Calu3 (cell line): Measurements from ENCODE around the gene CHST1. TPM values are rescaled to one million over a fixed set of nuclear protein-coding genes. Genes with fewer than 3 reads are reported as not detected.

Experiments
- BruUV-seq: library from RNA; stranded (reverse); fragments of 400-500 nt; replicated peaks from 2 replicates; lab custom pipeline; 2021; lab: Mats Ljungman, UMichigan
- CTCF ChIA-PET: fragments of 300-600 bp; sonication (Branson Sonifier 250); formaldehyde crosslinking; loops from one replicate; lab custom pipeline; 2022; ENCODE audit warnings: antibody characterized with exemption; lab: Charles Lee
- DNase-seq: peaks from one replicate; pipeline ENCODE4 v3.0.0; 2022
- H3K27ac Mint-ChIP-seq: one replicate; pipeline ENCODE4 v1.8.0; 2022; ENCODE audit warnings: mixed read lengths; ENCODE audit not compliant: unreplicated experiment
- H3K27me3 Mint-ChIP-seq: one replicate; pipeline ENCODE4 v1.8.0; 2022; ENCODE audit warnings: mixed read lengths; ENCODE audit not compliant: unreplicated experiment
- H3K36me3 Mint-ChIP-seq: one replicate; pipeline ENCODE4 v1.8.0; 2022; ENCODE audit warnings: mild to moderate bottlenecking, moderate library complexity, mixed read lengths; ENCODE audit not compliant: insufficient read depth, unreplicated experiment
- H3K4me1 Mint-ChIP-seq: one replicate; pipeline ENCODE4 v1.8.0; 2022; ENCODE audit warnings: mild to moderate bottlenecking, low read depth, mixed read lengths; ENCODE audit not compliant: unreplicated experiment
- H3K4me3 Mint-ChIP-seq: one replicate; pipeline ENCODE4 v1.8.0; 2022; ENCODE audit warnings: mild to moderate bottlenecking, low read depth, moderate library complexity, mixed read lengths; ENCODE audit not compliant: unreplicated experiment
- H3K9me3 Mint-ChIP-seq: one replicate; pipeline ENCODE4 v1.8.0; 2022; ENCODE audit warnings: low read depth, mixed read lengths; ENCODE audit not compliant: unreplicated experiment
- CTCF ChIP-seq: fragments of 200-600 bp; IDR thresholded peaks from one replicate; pipeline ENCODE4 v1.8.0; 2022; ENCODE audit warnings: antibody characterized with exemption; ENCODE audit not compliant: unreplicated experiment
- intact Hi-C: fragments of 100-400 bp; cut with micrococcal nuclease; formaldehyde crosslinking; loops from one replicate; pipeline ENCODE4 v1.10.0; 2022; ENCODE audit not compliant: unreplicated experiment
- total RNA-seq: library from RNA; stranded (reverse); gene quantifications from 2 replicates; pipeline ENCODE4 v1.2.3, GENCODE V29; 2022

CHST1 gene
- total RNA-seq, 1 experiment from 2014 or later = not detected

GRCh38 chr11:45677770-45678512, 12.5 kb upstream of the CHST1 start:
- no peak for TF ChIP-seq CTCF
- CTCF ChIA-PET = no interaction called here
- Mint-ChIP-seq H3K4me3 (no peak overlapping the region), H3K27me3 (peaks cover 73% of the 10 kb centered on the region), H3K36me3 (no peaks in the 10 kb centered on the region), H3K9me3 (no peaks in the 10 kb centered on the region), H3K4me1 (no peaks in the 10 kb centered on the region), H3K27ac (no peak overlapping the region)
- intact Hi-C loops = no loop called here
- DNase-seq = no peak
- BruUV-seq = no TSS peak

DNA sequence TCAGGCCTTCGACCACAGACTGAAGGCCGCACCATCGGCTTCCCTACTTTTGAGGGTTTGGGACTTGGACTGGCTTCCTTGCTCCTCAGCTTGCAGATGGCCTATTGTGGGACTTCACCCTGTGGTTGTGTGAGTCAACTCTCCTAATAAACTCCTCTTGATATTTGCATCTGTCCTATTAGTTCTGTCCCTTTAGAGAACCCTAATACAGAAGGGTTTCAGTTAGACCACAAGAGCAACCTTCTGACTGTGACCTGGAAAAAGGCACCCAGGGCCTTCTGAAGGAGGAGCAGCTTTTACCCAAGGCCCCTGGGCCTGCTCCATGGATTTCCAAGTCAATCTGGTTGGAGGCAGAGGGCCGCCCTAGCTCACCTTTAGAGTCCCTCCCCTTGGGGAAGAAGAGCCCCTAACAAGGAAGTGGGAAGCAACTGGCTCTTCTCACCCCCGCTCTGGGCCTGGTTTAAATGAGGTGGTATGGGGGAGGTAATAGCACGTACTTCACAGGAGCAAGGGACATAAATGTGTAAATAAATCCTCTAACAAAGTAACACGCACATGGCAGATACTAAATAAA, 11.2 kb upstream of the CHST1 start:
- BruUV-seq = no TSS peak
- Mint-ChIP-seq H3K4me3 (no peak overlapping the region), H3K36me3 (peaks cover 5% of the 10 kb centered on the region), H3K27ac (no peak overlapping the region), H3K4me1 (peaks cover 8% of the 10 kb centered on the region), H3K27me3 (peaks cover 60% of the 10 kb centered on the region), H3K9me3 (no peaks in the 10 kb centered on the region)
- CTCF ChIA-PET = no interaction called here
- intact Hi-C loops = no loop called here
- no peak for TF ChIP-seq CTCF
- DNase-seq = no peak

DNA sequence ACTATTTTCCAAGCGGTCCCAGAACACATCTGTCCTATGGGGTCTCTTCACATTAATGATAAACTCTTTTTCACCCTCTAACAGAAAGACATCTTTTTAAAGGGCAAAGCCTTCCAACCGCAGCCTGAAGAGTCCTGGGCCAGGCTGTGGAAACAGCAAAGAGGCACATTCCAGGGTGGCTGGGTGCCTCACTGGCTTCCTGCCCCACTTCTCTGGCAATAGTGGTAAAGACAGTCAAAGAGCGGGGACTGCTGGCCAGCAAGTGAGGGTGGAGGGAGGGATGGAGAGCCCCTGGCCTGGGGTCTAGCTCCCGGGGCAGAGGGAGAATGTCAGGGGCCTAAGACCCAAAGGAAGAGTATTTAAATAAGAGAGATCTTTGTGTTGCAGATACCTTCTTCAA, 10.2 kb upstream of the CHST1 start:
- intact Hi-C loops = no loop called here
- no peak for DNase-seq
- BruUV-seq = no TSS peak
- H3K27ac Mint-ChIP-seq = no peak overlapping the region
- peaks cover 50% of the 10 kb centered on the region for H3K27me3 Mint-ChIP-seq
- no peaks in the 10 kb centered on the region for H3K9me3 Mint-ChIP-seq
- H3K4me1 Mint-ChIP-seq = peaks cover 9% of the 10 kb centered on the region
- H3K4me3 Mint-ChIP-seq = no peak overlapping the region
- CTCF ChIA-PET = no interaction called here
- no peak for TF ChIP-seq CTCF
- H3K36me3 Mint-ChIP-seq = peaks cover 5% of the 10 kb centered on the region

- no peak for DNase-seq
- intact Hi-C loops = no loop called here
- CTCF ChIA-PET = no interaction called here
- Mint-ChIP-seq H3K9me3 (no peaks in the 10 kb centered on the region), H3K27ac (no peak overlapping the region), H3K4me3 (no peak overlapping the region), H3K4me1 (peaks cover 9% of the 10 kb centered on the region), H3K36me3 (peaks cover 5% of the 10 kb centered on the region), H3K27me3 (peaks cover 48% of the 10 kb centered on the region)
- no TSS peak for BruUV-seq
- no peak for TF ChIP-seq CTCF
These were observed 9.2 kb upstream of the CHST1 start for GRCh38 chr11:45674481-45675190.
